ENCODE data around the gene PJA2.

DNA sequence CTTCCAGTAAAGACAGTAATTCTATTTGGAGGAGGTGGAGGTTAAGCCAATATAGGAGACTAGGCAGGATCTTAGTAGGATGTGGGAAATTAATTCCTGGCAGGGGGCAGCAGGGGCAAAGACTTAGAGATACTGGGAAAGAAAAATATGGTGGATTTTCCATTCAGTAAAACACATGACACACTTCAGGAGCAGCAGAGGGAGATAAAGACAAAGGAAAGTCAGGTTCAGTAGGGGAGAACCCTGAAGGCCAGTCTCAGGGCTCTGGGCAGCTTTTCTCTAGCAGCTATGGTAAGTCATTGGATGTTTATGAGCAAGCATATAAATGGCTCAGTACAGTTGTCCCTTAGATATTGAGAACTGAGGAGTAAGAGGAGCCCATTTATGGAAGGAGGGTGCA, 105.5 kb downstream of the PJA2 start:
- TF ChIP-seq, protein P1, sequence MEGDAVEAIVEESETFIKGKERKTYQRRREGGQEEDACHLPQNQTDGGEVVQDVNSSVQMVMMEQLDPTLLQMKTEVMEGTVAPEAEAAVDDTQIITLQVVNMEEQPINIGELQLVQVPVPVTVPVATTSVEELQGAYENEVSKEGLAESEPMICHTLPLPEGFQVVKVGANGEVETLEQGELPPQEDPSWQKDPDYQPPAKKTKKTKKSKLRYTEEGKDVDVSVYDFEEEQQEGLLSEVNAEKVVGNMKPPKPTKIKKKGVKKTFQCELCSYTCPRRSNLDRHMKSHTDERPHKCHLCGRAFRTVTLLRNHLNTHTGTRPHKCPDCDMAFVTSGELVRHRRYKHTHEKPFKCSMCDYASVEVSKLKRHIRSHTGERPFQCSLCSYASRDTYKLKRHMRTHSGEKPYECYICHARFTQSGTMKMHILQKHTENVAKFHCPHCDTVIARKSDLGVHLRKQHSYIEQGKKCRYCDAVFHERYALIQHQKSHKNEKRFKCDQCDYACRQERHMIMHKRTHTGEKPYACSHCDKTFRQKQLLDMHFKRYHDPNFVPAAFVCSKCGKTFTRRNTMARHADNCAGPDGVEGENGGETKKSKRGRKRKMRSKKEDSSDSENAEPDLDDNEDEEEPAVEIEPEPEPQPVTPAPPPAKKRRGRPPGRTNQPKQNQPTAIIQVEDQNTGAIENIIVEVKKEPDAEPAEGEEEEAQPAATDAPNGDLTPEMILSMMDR (conservative IDR thresholded peaks at IDR 0.05 in 1 of 2, IDR thresholded peaks at IDR 0.05 in 1 of 2; ENCODE audit: low read depth in 1 of 2, low read length in 2 of 2) = no peak
- TF ChIP-seq EZH2 (IDR thresholded peaks at IDR 0.05; ENCODE audit: low read length, missing control alignments) = no peak

Data from fibroblast of lung (primary cell).